Glomerular endothelial cell (primary cell): ENCODE data around the gene PFKM. TPM values are rescaled to one million over a fixed set of nuclear protein-coding genes. Genes with fewer than 3 reads are reported as not detected.

Experiments used
- DNase-seq: peaks from one replicate; pipeline ENCODE4 v3.0.0-alpha.2; 2011; ENCODE audit warnings: low read depth, low spot score; ENCODE audit errors: extremely low read depth
- total RNA-seq: library from RNA; depleted of rRNA; stranded (reverse); fragments of >200 nt; gene quantifications from 2 replicates; pipeline ENCODE4 v1.2.3, GENCODE V29; 2015

Gene PFKM
- total RNA-seq, result 46.5 and 53.8 TPM in 2 replicates

DNA sequence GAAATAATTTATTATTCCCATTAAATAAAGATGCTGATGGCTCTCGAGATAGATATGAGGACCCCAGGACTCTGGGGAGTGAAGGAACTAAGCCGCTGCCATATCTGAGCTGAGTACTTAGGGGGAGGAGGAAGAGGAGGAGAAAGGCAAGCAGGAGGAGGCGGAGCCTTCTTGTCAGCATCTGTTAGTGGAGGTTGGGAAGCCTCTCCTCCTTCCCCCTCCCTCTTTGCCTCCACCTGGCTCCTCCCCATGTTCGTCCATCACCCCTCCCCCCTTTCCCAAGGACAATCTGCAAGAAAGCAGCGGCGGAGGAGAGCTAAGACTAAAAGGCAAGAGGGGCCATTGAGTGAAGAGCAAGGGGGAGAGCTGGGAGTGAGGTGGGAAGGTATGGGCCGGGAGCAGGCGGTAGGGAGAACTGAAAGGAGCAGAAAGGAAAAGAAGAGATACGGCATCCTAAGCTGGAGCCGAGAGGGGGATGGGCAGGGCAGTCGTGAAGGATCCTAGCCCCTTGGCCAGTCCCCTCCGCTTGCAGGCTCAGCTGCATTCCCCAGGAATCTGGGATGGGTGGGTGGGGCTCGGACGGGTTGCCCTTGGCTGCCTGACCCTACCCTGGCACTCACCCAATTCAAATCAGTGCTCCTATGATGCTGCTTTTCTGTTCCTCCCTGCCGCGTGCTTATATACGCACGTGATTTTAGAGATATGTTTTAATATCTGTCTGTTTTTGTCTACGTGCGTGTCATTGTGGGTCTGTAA, at the start of gene PFKM:
PFKM (plus strand) TSS at position 287 of the 756 bp plus-strand sequence. CDS start 3,411 bp downstream, outside the sequence.
- peak; percentile 72 for DNase-seq

DNA sequence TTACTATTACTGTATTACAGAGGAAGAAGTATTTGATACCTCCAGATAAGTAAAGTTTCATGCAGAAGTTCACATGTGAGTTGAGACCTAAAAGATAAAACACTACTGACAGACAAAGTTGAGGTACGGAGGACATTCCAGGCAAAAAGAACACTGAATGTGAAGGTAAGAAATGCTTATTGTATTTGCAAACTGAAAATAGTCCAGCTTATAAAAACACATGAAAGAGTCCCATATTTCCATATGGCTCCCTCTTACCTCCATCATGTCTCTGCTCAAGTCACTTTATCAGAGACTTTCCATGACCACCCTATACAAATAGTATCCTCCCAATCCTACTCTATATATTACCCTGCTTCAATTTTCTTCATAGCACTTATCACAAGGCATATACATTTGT, 49.1 kb upstream of the PFKM start:
- DNase-seq, result no peak

DNA sequence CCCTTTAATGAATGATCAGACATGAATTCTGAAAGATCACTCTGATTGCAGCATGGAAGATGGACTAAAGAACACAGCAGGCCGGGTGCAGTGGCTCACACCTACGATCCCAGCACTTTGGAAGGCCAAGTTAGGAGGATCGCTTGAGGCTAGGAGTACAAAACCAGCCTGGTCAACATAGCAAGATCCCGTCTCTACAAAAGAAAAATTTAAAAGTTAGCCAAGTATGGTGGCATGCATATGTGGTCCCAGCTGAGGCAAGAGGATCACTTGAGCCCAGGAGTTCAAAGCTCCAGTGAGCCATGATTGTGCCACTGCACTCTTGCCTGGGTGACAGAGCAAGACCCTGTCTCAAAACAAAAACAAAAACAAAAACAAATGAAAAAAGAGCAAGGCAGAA, 48.4 kb upstream of the PFKM start:
- no peak for DNase-seq

DNA sequence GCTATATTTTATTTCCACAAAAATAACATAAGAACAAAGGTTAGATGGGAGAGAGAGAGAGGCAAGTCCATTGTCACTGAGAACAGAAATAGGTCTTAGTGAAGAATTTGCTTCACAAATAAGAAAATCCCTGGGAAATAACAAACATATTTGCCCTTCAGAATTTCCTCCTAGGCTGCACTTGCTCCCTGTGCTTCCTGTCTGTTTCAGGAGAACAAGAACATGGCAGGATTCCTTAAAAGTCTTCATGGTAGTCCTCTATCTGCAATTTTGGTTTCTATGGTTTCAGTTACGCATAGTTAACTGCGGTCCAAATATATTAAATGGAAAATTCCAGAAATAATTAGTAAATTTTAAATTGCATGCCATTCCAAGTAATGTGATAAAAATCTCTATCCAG, 47.4 kb upstream of the PFKM start:
- DNase-seq, result no peak

DNA sequence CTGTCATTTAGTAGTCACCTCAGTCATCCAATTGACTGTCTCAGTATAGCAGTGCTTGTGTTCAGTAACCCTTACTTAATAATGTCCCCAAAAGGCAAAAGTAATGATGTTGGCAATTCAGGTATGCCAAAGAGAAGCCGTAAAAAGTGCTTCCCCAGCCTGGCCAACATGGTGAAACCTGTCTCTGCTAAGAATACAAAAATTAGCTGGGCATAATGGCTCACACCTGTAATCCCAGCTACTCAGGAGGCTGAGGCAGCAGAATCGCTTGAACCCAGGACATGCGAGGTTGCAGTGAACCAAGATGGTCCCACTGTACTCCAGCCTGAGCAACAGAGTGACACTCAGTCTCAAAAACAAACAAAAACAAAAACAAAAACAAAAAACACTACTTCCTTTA, 46.9 kb upstream of the PFKM start:
- no peak for DNase-seq

DNA sequence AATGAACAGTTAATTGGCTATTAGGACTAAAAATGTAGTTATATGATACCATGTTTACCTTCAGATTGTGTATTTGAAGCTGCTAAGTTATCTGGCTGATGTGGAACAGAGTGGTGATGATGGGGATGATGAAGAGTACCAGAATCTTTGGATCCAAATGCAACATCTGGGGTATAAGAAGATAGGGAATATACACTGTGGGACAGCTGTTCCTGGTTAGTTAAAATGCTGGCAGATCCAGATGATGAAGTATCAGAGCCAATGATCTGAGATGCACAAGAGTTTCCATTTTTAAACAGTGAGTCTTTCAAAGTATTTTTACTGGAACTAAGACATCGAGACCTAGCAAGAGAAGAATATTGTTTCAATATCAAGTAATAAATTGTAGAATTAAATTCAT, 44.9 kb upstream of the PFKM start:
- no peak for DNase-seq

DNA sequence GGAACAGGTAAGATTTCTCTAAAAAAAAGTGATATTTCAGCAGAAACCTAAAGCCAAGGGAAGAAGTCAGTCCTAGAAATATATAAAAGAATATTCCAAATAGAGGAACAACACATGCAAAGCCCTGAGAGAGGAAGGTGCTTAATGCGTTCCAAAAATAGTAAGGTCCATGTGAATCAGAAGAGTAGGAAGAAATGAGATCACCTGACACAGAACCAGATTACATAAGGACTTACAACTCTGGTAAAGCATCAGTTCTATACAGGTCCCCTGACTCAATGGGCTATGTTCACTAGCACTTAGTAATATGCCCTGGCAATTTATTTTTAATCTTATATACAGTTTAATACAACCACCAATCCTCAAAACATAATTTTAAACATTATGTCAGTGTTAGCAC, 43.3 kb upstream of the PFKM start:
- DNase-seq, result no peak

DNA sequence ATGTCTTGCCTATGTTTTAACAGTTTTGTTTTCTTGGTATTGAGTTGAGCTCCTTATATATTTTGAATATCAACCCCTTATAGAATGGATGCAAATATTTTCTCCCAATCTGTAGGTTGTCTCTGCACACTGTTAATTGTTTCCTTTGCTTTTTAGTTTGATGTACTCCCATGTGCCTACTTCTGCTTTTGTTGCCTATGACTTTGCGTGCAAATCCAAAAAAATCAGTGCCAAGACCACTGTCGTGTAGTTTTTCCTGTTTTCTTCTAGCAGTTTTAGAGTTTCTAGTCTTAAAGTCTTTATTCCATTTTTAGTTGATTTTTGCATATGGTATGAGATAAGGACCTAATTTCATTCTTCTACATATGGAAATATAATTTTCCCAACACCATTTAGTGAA, 42.1 kb upstream of the PFKM start:
- DNase-seq, result no peak

DNA sequence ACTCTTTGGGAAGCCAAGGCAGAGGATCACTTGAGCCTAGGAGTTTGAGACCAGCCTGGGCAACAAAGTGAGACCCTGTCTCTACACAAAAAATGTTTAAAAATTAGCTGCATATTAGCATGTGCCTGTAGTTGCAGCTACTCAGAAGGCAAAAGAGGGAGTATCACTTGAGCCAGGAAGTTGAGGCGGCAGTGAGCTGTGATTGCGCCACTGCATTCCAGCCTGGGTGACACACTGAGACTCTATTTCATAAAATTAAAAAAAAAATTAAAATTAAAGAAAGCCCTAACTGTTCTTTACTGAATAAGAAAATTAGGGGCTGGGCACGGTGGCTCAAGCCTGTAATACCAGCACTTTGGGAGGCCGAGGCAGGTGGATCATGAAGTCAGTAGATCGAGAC, 40.3 kb upstream of the PFKM start:
- no peak for DNase-seq

DNA sequence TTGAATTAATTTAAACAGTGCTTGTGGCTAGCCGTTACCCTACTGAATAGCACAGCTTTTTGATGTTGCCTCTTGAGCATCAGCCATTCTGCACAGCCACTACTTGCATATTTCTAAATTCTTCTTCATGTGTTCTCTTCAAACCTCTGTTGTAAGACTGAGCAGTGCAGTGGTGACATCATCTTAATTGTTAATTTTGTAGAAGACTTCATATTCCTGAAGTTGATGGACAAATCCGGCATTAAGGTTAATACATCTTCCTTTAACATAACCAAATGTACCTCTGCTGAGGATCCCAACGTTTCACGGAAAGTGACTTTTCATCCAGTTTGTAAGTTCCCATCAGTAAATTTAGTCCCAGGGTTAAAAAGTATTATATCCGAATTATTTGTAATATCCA, 38.9 kb upstream of the PFKM start:
- DNase-seq, result no peak

DNA sequence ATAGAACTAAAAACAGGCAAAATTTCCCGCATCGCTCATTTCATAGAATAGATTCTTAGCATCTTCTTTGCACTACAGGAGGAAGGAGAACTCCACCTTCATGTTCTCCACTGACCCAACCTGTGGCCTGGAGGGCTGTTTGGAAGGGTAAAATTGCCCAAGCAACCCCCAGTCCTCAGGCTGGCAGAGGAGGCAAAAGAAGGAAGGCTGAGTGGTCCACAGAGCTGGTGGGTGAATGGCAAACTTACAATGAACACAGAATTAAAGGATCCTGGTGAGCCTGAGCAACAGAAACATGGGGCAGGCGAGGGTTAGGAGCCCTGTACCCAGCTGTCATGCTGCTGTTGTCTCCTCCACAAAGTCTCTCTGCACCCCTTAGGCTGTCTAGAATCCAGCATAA, 38.3 kb upstream of the PFKM start:
- DNase-seq, result no peak

DNA sequence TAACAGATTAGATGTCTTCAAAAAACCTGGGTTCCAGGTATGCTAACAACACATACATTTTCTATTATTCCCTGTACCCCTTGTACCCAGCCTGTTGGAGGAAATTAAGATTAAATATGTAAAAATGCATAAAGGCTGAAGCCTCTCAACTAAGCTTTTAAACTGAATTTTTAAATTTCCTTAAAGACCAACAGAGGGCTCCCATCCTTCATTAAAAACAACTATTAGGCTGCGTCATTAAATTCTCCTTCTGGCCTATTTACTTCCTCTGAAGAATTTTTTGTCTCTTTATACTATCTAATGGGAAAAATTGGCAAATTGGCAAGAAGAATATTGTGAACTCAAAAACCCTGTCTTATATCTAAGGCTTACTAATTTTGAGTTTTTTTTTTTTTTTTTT, 35.1 kb upstream of the PFKM start:
- no peak for DNase-seq

DNA sequence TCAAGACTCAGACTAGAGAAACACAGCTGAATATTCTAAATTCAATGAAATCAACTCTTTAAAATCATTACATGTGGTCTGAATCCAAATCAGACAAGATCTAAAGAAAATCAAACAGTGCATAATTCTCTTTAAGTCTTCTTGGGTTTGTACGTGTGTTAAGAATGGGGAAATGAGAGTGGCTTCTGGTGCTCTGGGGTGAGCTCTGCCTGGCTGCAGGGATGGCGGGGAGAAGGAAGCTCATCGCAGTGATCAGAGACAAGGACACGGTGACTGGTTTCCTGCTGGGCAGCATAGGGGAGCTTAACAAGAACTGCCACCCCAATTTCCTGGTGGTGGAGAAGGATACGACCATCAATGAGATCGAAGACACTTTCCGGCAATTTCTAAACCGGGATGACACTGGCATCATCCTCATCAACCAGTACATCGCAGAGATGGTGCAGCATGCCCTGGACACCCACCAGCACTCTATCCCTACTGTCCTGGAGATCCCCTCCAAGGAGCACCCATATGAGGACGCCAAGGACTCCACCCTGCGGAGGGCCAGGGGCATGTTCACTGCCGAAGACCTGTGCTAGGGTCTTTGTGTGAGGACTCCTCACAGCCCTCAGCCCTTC, 34.2 kb upstream of the PFKM start:
- DNase-seq, result no peak

DNA sequence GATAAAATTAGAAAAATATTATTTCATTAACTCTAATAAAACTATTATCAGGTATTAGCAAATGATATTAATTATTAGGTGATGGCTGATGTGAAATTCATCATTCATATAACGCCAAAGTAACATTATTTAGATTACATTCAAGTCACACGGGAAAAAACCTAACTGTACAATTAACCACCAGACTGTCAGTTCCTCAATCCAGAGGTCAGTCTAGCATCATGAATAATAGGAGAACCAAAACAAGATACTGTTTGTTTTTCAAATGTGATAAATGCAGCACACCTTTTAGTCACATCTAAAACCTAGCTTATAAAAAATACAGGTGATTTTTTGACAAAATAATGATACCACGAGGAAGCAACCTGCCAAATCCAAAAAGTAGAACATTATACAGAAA, 32.8 kb upstream of the PFKM start:
- DNase-seq, result no peak

DNA sequence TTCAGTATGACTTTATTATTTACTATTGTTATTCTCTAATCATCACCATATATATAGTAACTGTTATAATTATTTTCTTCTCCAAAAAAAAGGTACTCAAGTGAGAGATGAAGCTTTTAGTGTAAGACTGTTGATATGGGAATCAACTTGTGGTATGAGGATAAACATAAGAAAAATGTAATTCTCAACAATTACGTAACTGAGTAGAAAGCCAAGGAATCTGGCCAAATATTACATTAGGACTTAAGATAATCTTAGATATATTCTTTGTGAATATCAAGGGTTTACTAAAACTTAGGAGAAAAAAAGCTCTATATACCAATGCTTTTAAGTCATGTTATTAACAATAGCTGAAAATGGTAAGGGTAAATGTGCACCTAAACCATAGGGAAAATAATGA, 26.6 kb upstream of the PFKM start:
- no peak for DNase-seq

DNA sequence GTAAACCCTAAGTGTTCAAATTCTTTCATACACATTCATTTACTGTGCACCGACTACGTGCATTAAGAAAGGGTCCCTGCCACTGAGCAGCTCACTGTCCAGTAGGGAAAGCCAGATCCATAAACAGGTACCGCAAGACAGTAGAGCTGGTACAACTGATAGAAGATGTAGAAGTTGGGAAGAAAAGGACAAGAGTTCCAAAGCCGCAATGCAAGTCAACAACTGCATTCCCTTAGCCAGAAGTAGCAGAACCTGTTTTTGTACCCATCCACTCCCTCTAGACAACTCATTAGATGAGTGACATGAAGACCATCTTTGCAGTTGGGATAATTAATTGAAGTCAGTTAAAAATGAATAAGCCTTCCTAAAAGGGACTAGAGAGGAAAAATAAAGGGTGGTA, 14.6 kb upstream of the PFKM start:
- DNase-seq, result no peak

DNA sequence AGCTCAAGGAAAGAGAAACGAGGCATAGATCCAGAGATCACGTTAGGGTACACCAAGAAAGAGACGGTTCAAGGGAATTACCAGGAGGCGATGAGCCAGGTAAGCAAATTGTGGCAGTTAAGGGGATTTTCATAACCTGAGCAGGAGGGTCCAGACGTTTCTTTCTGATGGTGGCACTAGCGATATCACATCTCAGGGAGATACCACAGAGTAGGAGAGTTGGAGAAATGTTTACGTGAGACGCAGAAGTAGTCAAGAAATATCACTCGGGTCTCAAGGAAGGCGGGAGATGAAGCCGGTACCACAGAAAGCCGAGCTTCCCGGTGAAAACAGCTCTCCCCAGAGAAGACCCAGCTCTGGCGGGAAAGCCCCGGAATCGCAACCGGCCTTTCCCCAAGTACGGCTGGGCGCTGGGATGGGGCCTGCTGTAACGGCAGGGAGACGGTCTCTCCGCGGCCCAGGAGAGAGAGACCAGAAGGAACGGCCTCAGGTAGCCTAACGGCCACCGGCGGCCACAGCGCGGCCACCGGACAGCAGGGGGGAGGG, 13.8 kb upstream of the PFKM start:
- no peak for DNase-seq

DNA sequence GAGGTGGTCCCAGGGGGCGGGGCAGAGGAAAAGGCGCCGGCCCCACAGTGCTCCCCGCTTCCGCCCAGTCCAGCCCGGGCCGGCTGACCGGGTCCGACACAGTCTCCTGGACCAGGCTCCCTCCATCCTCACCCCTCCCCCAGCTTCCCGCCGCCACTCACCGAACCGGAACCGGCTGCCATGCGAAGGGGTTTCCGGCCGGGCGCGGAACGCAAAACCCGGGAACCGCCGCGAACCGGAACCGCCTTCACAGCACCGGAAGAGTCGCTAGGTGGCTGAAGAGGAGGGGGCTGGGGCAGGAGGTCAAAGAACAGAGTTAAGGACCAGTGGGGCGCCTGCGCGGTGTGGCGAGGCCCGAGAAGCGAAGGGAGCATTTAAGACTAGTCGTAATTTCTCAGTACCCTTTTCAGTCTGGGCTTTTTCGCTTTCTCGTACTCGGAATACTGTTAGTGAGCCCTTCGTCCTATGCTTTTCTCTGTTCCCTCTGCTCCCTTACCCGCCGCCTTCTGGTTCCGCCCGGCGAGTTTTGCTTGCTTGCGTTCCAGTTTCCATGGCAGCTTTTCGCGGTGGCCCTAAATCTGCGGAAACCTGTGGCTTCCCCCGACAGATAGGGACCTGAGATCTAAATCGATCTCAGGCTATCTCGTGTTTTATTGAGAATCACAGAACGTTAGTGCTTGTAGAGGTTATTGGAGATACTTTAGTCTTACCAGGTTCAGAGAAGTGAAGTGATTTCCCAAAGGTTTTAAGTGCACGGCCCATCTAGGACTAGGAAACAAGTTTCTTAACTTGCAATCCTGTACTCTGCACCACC, 13.1 kb upstream of the PFKM start, which contains the start of gene SENP1:
SENP1 (minus strand) TSS at position 213 of the 814 bp plus-strand sequence. CDS start 4,607 bp downstream, outside the sequence.
- peak; percentile 64 for DNase-seq

DNA sequence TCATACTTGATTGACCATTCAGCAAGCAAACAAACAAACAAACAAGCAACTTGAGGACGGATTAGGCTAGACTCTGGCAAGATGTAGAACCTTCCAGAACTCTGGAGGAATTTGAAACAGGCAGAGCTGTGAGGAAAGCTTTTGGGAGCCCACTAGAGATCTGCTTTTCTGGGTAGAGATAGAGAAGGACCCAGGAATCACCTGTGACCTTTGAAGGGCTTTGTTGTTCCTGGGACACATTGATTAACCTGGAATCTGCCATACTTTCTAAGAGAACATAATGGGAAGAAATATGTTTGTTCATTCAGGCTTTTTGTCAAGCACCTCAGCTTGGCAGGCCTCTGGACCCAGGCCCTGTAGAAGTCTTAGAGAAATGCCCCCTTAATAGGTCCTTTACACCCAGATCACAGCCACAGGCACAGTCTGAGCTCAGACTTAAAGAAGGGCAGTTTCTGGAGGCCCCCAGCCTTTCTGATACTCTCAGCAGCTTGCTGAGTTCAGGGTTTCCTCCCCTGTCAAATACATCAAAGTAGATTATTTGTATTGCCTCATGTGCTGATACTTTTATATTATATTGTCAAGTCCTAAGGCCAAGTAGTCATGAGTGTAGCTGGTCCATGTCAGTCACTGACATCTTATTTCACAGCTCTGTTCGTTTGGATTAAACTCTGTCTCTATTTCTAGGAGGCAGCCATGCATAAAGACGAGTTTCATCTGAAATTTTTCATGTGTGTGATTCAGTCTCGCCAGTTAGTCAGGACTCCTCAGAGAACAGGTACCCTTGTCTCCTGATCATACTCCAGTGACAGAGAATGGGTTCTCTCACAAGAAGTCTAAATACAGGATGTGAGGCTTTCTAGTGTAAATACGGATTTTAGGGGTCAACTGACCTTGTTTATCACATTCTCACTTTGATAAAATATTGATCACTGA, 12.2 kb upstream of the PFKM start:
- no peak for DNase-seq

DNA sequence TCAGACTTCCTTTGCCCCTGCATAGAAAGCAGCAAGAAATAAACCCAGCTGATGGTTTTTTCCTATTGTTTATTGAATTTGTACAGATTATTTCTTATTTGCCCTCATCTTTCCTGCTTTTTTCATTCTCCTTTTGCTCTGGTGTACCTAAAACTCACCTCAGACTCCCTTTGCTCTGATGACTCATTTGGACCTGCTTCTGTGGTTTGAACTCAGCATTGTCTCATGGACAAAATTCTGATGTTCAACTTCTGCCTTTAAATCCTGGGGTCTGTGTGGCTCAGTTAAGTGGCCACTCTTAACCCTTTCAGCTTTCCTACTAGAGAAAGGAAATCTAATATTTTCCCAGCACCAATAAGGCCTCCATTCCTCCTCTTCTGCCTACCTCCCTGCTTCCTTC, 9.7 kb upstream of the PFKM start:
- no peak for DNase-seq
